VCaP (cell line): ENCODE results near the gene FEZ2.

Experiments
- H3K27ac ChIP-seq: fragments of 450-650 bp; 2 replicates; pipeline ENCODE4 v1.5.1; 2017
- CTCF ChIP-seq: fragments of 450-650 bp; conservative IDR thresholded peaks from 2 replicates; pipeline ENCODE4 v1.5.1; 2017; ENCODE audit warnings: mild to moderate bottlenecking, moderate library complexity

FEZ2 gene

DNA sequence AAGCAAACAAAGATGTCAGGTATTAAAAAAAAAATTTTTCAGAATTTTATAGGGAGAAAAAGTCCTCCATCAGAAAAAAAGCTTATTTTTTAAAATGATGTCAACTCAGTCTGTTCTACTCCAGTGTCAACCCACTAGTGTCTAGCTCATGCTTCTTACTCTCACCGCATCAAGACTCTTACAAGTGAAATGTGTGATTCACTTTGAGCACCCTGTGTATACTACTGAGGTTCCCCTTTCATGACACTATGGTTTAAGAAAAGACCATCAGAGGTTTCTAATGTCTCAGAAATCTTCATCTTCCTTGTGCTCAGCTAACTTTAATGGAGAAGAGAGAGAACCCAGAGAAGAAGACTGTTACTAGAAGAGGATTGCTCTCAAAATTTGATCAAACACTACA, 43.4 kb downstream of the FEZ2 start:
- H3K27ac ChIP-seq: no peak overlapping the region
- no peak for TF ChIP-seq CTCF

- H3K27ac ChIP-seq: no peak overlapping the region
- no peak for TF ChIP-seq CTCF
Measured at GRCh38 chr2:36553683-36554082, 44.3 kb downstream of the FEZ2 start.

DNA sequence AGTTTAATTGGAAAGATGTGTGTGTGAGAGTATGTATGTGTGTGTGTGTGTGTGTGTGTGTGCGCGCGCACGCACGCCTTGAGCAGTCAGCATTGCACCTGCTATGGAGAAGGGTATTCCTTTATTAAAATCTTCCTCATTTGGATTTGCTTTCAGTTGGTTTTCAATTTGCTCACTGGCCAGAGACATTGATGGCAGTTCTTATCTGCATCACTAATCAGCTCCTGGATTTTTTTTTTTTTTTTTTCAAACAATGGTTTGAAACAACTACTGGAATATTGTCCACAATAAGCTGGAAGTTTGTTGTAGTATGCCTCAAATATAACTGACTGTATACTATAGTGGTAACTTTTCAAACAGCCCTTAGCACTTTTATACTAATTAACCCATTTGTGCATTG, 48.0 kb downstream of the FEZ2 start:
- no peak for TF ChIP-seq CTCF
- H3K27ac ChIP-seq: no peak overlapping the region

DNA sequence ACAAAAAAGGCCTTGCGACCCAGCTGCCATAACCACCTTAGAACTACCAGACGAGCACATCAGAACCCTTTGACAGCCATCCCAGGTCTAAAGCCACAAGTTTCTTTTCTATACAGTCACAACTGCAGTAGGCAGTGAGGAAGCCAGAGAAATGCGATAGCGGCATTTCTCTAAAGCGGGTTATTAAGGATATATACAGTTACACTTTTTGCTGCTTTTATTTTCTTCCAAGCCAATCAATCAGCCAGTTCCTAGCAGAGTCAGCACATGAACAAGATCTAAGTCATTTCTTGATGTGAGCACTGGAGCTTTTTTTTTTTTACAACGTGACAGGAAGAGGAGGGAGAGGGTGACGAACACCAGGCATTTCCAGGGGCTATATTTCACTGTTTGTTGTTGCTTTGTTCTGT, 48.8 kb downstream of the FEZ2 start:
- no peak for TF ChIP-seq CTCF
- no peak overlapping the region for H3K27ac ChIP-seq

- H3K27ac ChIP-seq: no peak overlapping the region
- no peak for TF ChIP-seq CTCF
Measured at GRCh38 chr2:36547906-36548305, 50.1 kb downstream of the FEZ2 start.

- no peak for TF ChIP-seq CTCF
- H3K27ac ChIP-seq: no peak overlapping the region
Measured at GRCh38 chr2:36545871-36546416, 52.0 kb downstream of the FEZ2 start.

DNA sequence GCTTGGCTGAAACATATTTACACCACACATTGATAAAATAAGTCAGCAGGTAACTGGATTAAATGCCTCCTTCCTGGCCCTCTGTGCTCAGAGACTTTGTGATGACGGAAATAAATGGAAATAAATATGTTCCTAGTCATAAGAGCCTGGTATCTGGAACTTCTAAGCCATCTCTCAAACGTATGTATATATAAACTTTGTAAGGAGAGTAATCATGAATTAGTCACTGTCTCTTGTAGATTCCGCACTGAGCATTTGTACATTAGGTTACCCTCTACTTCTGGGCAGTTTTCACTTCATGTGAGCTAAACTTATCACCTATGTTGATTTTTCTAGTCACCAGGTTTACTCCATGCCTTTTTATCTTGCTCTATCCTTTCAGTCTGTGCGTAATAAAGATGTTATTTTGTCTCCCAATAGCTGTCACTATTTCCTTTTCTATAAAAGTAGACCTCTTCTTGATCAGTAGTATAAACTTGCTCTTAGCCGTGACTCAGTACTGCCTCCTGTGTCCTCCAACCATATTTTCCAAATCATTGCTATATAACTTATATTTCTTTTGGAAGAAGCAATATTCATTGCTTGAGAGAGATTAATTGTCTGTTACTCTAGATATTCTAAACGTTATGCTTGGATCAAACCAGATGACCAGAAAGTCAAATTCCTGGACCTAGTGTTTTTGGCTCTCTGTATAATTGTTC, 53.2 kb downstream of the FEZ2 start:
- no peak overlapping the region for H3K27ac ChIP-seq
- TF ChIP-seq CTCF: no peak
